ENCODE data around the gene TMEM176B.
"Not testable (repeated sequence)": the region's sequence is repeated elsewhere in the genome, so short reads cannot be mapped to it uniquely, and the experiment has no call there.

Gene TMEM176B

DNA sequence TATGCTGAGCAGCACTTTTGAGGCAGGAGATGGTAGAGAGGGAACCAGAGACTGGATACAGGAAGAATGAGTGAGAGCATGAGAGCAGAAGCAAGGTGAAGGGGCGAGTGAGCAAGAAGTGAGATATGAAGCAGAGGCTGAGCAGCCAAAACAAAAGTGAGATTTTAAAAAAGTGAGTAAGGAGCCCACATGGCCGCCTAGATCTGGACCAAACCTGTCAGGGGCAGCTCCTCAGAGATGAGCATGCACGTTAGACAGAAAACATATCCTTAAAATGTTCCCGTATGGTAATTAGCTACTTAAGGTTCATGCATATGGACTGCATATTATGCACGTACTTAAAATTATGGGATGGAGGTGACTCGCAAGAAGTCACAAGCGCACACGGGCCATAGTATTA lies 22.9 kb upstream of the TMEM176B start:
- DNase-seq (ENCODE audit: low read depth, low spot score), result no peak

DNA sequence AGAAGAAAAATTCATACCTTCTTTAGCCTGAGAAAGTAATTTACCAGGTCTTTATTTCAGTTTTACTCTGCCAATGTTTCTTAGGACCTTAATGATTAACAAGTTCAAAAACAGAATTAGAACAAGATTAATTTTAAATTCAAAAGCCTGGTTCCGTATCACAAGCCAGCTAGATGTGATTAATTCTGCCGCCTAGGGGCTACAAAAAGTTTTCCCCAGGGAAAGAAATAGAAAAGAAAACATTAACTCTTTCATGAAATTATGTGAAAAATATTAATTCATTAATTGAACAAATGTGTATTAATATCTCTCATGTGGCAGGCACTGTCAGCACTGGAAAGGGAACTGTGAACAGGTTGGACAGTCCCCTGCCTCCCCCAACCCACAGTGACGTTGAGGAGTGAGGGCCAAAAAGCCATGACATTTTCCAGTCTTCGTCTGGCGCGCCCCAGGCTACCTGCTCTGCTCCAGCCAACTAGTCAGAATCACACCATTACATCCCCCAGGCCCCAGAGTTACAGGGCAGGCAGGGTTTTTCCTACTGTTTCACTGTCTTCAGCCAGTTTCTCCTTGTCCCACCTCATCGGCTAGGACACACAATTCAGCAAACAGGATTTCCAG lies 20.5 kb upstream of the TMEM176B start:
- DNase-seq (ENCODE audit: low read depth, low spot score), result peak; percentile 59

DNA sequence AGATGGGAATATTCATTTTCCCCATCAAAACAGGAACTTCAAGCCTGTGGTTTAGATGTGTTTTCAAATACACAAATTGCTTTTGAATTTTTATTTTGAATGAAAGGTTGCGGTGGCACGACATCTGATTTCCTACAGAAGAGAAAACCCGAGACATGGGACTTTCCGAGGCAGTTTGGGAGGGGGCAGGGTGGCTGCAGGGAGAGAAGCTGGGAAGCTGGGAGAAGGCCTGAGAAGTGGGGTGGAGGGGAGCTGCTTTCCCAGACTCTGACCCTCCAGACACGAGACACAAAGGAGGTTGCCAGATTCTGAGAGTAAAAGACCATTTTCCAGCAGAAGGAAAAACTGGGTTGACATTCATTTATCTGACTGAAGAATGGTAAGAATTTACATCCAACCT lies 20.0 kb upstream of the TMEM176B start:
- DNase-seq (ENCODE audit: low read depth, low spot score), result no peak

DNA sequence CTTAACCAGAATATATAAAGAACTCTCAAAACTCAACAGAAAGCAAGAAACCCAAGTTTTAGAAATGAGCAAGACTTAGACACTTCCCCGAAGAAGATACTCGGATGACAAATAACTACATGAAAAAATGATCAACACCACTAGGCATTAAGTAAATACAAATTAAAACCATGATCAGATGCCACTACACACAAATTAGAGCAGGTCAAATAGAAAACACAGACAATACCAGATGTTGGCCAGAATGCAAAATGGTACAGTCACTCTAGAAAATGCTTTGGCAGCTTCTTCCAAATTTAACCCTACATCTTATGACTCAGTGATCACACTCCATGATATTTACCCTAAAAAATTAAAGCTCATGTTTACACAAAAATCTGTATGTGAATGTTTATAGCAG lies 18.8 kb upstream of the TMEM176B start:
- DNase-seq (ENCODE audit: low read depth, low spot score), result no peak

DNA sequence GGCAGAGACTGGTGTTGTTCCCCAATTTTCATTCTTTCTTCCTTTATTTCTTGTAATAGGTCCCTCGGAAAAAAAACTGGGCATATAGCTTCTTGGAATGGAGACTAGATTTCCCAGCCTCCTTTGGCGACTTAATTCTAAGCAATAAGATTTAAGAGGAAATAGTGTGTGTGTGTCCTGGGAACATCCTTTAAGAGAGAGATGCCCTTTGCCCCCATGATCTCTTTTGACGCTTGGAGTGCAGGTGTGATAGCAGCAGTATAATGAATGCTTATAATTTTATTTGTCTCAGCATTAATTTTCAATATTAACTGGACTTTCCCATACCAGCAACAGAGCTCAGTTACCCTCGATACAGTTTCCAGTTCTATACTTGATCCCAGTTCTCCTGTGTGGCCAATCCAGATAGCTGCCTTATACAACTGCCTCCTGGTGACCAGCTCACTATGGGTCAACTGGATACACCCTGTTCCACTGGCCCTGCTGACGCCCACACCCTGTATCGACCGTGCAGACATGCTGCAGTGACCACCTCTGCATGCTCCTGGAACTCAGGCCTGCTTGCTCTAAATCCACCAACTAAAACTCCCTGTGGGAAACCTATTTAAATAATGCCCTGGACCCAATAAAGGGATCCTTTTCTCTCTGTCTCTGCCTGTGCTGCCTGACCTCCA lies 14.3 kb upstream of the TMEM176B start:
- DNase-seq (ENCODE audit: low read depth, low spot score), result no peak

DNA sequence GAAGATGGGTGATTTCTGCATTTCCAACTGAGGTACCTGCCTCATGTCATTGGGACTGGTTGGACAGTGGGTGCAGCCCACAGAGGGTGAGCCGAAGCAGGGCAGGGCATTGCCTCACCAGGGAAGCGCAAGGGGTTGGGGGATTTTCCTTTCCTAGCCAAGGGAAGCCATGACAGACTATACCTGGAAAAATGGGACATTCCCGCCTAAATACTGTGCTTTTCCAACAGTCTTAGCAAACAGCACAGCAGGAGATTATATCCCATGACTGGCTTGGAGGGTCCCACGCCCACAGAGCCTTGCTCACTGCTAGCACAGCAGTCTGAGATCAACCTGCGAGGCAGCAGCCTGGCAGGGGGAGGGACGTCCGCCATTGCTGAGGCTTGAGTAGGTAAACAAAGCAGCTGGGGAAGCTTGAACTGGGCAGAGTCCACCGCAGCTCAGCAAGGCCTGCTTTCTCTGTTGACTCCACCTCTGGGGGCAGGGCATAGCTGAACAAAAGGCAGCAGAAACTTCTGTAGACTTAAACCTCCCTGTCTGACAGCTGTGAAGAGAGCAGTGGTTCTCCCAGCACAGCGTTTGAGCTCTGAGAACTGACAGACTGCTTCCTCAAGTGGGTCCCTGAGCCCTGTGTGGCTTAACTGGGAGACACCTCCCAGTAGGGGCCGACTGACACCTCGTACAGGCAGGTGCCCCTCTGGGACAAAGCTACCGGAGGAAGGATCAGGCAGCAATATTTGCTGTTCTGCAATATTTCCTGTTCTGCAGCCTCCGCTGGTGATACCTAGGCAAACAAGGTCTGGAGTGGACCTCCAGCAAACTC lies 7.7 kb upstream of the TMEM176B start:
- DNase-seq (ENCODE audit: low read depth, low spot score), result not testable (repeated sequence)

DNA sequence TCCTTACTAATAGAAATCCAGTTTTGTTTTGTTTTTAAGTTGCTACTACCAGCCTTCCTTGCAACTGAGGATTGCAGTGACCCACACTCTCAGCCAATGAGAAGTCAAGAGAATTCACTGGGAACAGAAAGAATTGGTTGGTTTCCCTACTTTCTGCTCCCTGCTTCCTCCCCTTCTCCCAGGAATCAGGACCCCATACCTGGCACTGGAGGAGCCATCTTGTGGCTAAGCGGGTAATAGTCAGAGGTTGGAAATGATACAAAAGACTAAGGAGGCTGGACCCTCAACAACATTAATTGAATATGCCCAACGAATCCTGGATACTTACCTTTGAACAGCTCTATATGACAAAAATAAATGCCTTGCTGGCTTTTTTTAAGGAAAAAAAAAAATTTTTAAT lies 6.7 kb upstream of the TMEM176B start:
- DNase-seq (ENCODE audit: low read depth, low spot score), result no peak

DNA sequence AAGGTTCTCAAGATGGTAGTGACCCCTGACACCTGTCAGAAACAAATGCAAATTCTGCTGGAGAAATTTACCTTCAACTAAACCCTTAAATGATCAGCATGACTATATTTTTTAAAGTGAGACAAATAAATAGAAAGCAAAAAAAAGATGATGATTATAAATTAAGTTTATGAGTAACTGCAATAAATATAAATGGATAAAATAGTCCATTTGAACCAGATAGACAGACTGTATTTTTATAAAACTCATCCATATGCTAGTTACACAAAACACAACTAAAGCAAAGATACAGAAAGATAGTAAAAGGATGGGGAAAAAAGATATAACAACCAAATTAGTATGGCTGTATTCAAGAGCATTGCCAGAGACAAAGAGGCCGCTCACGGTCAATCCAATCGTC lies 6.3 kb upstream of the TMEM176B start:
- DNase-seq (ENCODE audit: low read depth, low spot score), result no peak

DNA sequence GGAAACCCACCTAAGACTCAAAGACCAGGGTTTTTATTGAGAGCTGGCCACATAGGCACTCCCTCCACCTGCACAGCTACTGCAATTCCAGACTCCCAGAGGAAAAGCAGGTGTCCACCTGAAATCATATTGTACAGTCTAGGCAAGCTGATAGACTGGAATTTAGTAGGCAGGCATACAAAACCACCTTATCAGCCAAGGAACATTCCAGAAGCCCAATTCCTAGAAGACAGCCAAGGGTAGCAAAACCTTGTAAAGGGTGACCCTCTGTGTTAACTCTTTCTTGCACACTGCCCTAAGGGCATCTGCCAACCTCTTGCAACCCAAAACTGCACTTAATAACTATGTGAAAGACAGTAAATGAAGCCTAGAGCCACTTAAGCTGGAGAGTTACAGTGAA lies 5.7 kb upstream of the TMEM176B start:
- no peak for DNase-seq (ENCODE audit: low read depth, low spot score)

DNA sequence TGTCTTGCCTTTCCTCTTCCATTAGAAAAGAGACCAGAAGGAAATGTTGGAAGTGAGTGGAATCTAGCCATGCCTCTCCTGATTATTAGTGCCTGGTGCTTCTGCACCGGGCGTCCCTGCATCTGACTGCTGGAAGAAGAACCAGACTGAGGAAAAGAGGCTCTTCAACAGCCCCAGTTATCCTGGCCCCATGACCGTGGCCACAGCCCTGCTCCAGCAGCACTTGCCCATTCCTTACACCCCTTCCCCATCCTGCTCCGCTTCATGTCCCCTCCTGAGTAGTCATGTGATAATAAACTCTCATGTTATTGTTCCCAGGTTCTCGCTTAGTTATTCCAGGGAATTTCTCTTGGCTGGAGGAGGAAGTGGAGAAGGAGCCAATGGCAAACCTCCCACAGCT lies 4.6 kb upstream of the TMEM176B start:
- DNase-seq (ENCODE audit: low read depth, low spot score), result no peak

DNA sequence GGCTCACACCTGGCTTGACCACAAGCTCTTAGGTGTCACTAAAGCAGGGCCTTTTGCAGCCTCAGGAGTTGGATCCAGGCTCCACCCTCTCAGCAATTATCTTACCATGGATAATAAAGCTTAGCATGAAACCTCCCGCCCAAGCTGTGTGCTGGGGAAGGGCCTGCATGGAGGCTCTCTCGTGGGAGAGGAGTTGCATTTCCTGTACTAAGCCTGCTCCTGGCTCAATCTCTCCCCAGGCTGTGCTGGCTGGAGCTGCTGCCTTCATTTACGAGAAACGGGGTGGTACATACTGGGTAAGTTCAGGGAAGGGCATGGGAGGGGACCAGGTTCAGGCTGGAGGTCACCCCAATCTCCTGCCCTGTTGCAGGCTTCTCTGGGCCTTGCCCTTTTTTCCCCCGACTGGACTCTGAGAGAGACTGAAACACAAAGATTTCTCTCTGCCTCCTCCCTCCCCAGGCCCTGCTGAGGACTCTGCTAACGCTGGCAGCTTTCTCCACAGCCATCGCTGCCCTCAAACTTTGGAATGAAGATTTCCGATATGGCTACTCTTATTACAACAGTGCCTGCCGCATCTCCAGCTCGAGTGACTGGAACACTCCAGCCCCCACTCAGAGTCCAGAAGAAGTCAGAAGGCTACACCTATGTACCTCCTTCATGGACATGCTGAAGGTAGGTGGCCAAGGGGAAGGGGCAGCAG lies 3.1 kb upstream of the TMEM176B start:
- DNase-seq (ENCODE audit: low read depth, low spot score), result no peak

DNA sequence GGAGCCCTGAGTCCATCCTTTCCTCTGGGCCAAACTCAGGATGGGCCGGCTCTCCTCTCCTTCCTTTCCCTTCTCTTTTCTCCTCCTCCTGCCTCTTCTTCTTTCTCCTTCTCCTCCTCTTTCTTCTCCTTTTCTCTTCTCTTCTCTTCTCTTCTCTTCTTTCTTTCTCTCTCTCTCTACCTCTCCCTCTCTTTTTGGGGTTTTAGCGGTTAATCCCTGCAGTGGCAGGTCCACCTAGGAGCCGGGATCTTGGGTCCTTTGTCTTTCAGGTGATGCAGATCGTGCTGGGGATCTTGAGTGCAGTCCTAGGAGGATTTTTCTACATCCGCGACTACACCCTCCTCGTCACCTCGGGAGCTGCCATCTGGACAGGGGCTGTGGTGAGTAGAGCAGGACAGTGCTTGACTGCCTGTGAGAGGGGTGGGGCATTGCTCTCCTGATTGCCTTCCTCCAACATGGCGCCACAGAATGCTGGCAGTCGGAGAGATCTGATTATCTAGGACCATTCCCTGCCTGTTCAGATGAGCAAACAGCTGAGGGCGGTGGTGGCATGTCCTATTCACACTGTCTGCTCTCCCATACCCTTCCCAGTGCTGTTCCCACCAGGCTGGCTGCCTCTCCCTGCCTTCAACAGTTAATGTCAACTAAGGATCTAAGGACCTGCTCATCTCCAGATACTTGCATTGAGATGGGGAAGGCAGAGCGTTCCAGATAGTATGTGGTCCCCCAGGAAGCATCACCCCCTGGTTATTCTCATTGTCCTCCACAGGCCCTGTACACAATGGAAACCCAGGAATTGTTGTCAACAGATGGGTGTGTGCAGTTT lies 2.0 kb upstream of the TMEM176B start:
- DNase-seq (ENCODE audit: low read depth, low spot score), result no peak

DNA sequence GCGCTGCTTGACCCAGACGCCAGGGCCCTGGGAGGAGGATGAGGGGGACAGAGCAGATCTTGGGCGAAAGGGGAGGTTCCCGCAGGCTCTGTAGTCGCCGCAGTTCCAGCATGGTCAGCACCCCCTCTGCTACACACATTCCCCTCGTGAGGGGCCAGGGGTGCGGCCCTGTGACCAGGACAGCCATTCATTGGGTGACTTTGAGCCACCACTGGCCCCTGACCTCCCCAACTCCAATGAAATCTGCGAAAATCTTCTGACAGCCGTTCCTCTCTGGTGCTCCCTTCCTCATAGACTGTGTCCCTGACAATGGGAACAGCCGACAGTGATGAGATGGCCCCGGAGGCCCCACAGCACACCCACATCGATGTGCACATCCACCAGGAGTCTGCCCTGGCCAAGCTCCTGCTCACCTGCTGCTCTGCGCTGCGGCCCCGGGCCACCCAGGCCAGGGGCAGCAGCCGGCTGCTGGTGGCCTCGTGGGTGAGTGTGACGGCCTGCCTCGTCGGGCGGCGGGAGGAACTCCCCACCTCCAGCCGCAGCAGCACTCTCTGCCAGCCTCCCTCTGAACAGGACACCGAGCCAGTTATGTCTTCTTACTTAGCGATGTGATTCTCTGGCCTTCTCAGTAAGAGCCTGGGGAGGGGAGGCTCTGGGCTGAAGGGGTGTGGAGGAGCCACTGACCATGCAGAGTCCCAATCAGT lies 1.2 kb upstream of the TMEM176B start:
- DNase-seq (ENCODE audit: low read depth, low spot score), result peak; percentile 8

DNA sequence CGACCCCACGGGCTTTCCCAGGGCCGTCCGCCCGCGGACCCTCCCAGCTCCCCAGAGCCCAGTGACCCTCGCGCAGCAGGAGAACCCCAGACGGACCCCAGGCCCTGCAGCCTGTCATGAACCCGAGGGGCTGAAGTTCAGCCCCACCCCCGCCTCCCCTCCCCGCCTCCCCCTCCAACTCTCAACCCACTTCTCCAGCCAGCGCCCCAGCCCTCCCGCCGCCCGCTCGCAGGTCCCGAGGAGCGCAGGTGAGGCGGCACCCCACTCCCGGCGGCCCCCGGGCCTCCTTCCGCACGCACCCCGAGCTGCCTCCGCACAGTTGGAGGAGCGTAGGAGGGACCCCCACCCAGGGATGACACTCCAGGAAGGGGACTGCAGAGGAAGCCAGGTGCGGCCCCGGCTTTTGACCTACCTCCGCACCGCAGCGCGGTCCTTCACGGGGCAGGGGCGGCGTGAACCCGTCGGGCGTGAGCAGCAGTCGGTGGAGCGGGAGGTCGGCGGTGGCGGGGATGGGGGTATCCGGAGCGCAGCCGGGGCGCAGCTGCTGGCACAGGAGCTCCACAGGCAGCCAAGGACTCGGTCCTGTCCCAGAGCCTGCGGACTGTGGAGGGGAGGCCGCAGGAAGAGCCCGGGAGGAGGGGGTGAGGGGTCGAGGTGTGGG lies 547 bp upstream of the TMEM176B start, which contains the start of gene TMEM176A:
TSS of gene TMEM176A (plus strand) at position 189 of the 661 bp plus-strand sequence. CDS start 782 bp downstream, outside the sequence.
- DNase-seq (ENCODE audit: low read depth, low spot score), result no peak

DNA sequence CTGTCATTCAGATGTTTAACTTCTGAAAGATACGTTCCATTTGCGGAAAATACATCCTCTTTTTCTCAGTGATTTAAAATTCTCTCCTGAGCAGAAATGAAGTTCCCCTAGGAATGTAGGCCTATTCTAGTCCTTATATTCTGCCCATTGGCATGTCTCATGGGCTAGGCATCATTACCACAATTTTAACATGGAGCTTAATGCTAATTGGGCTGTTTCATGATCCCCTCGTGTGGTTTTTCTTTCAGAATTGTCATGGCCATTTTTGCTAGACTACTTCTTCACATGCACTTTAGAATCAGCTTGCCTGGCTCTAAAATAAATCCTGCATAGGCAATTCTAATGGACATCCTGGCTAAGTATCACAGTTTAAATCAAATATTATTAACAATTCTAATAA lies 1.0 kb downstream of the TMEM176B start:
- DNase-seq (ENCODE audit: low read depth, low spot score), result no peak

DNA sequence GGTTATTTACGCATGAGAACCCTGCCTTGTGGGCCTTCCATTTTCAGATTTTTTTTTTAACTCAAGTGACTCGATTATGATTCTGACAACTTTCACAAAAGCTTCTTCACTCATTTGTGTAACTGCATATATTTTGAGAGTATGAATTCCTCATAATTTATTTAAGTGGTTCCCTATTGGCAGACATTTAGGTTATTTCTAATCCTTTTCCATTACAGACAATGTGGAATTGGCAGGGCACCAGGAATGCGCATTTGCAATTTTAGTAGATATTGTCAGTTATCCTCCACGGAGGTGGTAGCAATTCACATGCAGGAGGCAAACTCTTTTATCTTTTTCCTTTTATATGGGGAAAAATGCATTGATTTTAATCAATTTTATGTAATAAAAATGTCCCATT lies 2.5 kb downstream of the TMEM176B start:
- DNase-seq (ENCODE audit: low read depth, low spot score), result no peak

DNA sequence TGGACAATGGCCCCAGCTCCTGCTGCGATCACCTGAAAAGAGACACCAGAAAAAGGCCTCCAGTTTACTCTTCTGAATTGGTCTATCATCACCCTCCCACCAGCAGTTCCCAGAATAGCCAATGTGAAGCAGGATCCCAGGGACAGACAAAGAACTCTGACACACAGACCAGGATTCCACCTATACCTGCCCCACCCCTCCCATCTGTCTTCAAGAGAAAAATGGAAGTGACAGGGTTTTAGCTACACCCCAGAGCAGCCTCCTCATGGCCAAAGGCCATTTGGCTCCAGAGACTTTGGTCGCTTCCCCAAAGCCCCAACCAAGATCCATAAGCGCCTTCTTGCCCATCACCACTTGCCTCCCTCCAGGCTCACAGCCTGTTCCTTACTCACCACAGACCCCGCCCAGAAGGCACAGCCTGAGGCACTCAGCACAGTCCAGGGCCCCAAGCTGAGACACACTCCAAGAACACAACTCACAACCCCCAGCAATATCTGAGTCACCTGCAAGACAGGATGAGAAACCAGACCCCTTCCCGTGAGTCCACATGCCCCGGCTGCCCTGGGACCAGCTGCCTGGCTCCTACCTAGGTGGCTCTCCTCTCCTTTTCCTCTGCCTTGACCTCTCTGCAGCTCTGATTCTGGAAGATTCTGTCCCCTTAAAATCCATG lies 6.5 kb downstream of the TMEM176B start:
- DNase-seq (ENCODE audit: low read depth, low spot score), result no peak

DNA sequence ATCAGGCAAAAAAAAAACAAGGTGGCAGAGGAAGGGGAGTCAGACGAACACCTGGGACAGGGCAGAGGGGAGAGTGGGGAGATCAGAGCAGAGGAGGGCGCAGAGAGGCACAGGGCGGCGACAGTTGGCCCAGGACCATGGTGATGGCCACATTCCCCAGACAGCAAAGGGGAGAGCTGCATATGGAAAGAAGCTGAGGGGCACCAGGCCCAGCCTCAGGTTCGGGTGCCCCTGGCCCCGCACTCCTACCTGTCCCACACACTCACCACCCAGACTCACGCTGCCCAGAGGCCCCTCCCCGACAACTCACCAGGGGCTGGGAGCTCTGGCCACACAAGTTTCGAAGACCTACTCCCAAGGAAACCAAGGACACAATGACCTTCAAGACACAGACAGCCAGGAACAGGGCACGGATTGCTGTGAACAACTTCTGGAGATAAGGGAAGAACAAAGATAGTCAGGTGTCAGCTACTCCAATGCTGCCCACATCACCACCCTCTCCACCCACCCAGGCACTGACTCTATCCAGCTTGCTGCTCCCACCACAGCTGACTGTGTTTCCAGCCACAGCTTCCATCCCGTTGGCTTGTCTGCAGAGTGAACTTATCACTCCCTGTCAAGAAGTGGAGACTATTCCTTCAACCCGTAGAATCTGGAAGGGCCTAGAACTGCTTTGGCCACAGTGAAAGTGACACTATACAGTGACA lies 8.3 kb downstream of the TMEM176B start:
- no peak for DNase-seq (ENCODE audit: low read depth, low spot score)

DNA sequence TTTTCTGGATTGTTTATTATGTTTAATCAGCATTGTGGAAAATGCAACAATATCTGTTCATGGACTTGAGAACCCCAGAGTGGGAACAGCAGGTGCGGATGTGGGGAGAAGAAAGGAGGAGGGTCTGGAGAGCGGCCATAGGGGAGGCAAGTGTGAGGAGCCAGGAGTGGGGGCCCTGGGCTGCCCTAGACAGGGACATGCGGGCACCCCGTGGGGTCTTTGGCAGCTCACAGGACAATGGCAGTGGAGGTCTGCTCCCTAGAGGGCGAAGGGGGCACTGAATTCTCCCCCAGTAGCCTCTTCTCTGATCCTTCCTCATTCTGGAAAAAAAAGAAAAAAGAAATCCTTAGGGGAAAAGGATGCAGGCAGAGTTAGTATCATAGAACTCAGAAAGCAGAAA lies 8.9 kb downstream of the TMEM176B start:
- no peak for DNase-seq (ENCODE audit: low read depth, low spot score)

Data from ELF-1 (cell line).